Right cardiac atrium (tissue), 5 donors: Measurements from ENCODE around the gene ATF6. TPM values are rescaled to one million over a fixed set of nuclear protein-coding genes. Genes with fewer than 3 reads are reported as not detected.

ENCODE experiments used
- ATAC-seq, 2 donors: fragments of 200-7000 bp; cut with Tn5 transposase; one replicate each; pipeline versions ENCODE4 v1.8.0 to v1.9.1; 2020; ENCODE audit warnings: moderate library complexity in 2 of 2, mild to moderate bottlenecking in 1 of 2
- DNase-seq, 3 donors: peaks; one replicate each; pipeline ENCODE4 v3.0.0-alpha.2; 2020
- H3K27ac ChIP-seq: one replicate; pipeline ENCODE4 v1.5.1; 2013; ENCODE audit warnings: mild to moderate bottlenecking, low read length, control low read depth, moderate library complexity
- H3K27me3 ChIP-seq: one replicate; pipeline ENCODE4 v1.6.1; 2013; ENCODE audit not compliant: control insufficient read depth, insufficient read depth
- H3K4me1 ChIP-seq: one replicate; pipeline ENCODE4 v1.6.1; 2013; ENCODE audit warnings: low read length; ENCODE audit not compliant: control insufficient read depth, insufficient read depth
- H3K4me3 ChIP-seq: one replicate; pipeline ENCODE4 v1.5.1; 2013; ENCODE audit warnings: low read length, control low read depth
- H3K9me3 ChIP-seq: one replicate; pipeline ENCODE4 v1.6.1; 2013; ENCODE audit warnings: low read length; ENCODE audit not compliant: control insufficient read depth
- WGBS: extraction: QIAGEN DNeasy Blood & Tissue Kit; methylation state at CpG from one replicate; pipeline ENCODE4 v1.1.7; 2013; 5-methylcytosine and 5-hydroxymethylcytosine counted together
- intact Hi-C, 4 donors: fragments of 100-400 bp; cut with DNase I; formaldehyde crosslinking; loops; one replicate each; pipeline versions ENCODE4 v1.11.0 to v1.14.0; 2022 to 2023
- polyA plus RNA-seq: library from polyadenylated mRNA; stranded (reverse); fragments of 200-250 nt; gene quantifications from one replicate; pipeline ENCODE4 v1.2.3, GENCODE V29; 2013
- total RNA-seq, 4 donors: library from RNA; stranded (reverse); fragmentation: NEBNext Ultra II Directional; extraction: Animal tissue kit (Norgen Biotek cat#: 25700); gene quantifications; one replicate each; pipeline ENCODE4 v1.2.1, GENCODE V29; 2021
- donor health status: healthy with polysubstance abuse.
- donor health status: DM: no; HTN: yes; CAD: no.
- donor health status: DM: no; HTN: no; CAD: no.
- donor health status: DM: no; HTN: yes; CAD: no; lungs with severe emphysema.
- donor health status: DM: yes; HTN: yes; CAD: no.

ATF6 gene
- total and polyA plus RNA-seq, 5 donors, result 5.7 to 18.5 (median 15.6) TPM

DNA sequence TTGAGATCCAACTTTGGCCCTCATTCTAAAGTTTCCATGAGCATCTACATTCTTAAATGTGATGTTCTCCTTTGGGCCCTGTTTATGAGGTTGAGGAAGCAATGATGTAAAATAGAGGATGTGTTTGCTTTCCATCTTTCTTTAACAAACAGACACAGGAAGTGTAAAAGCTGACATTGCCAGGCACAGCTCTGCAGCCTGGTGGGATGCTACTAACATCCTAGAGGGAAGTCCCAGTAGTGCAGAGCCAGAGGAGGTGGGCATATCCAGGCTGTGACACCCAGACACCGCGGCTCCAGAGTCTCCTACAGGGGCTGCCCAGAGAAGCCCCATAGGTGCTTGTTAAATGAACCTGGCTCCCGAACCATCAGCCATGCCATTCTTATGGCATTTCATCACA, 241.3 kb downstream of the ATF6 start:
- 65% methylated on average over 3 of the region's 3 CpGs for WGBS
- ATAC-seq, result no peak

DNA sequence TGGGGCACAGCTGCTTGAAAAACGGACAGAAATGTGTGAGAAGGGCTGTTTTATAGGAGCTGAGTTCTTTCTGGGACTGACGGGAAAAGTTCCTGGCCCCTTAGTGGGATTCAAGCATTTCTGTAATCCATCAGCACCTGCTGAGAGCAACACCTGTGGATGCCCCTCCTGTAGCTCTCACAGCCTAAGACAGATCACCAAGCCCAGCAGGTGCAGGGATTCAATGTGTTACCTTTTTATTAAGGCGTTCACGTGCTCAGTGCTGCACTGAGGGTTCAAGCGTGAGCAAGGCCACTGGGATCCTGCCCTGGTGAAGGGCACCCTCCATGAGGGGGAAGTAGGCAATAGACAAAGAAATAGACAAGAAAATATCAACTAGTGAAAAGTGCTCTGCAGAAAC, 242.7 kb downstream of the ATF6 start:
- no peaks in the 10 kb centered on the region for H3K27me3 ChIP-seq
- no peak overlapping the region for H3K27ac ChIP-seq
- ATAC-seq, result no peak
- DNase-seq, result no peak
- intact Hi-C loops, result no loop called here
- no peaks in the 10 kb centered on the region for H3K9me3 ChIP-seq
- peaks cover 20% of the 10 kb centered on the region for H3K4me1 ChIP-seq
- WGBS, result 86% methylated on average over 5 of the region's 5 CpGs
- H3K4me3 ChIP-seq, result no peak overlapping the region

More for the DNA sequence above, 241.3 kb downstream of the ATF6 start:
- DNase-seq, result no peak
- H3K27me3 ChIP-seq, result no peaks in the 10 kb centered on the region
- H3K4me3 ChIP-seq, result no peak overlapping the region
- H3K9me3 ChIP-seq, result no peaks in the 10 kb centered on the region
- peaks cover 19% of the 10 kb centered on the region for H3K4me1 ChIP-seq
- intact Hi-C loops, result no loop called here
- H3K27ac ChIP-seq, result peak overlapping the region; percentile 7

DNA sequence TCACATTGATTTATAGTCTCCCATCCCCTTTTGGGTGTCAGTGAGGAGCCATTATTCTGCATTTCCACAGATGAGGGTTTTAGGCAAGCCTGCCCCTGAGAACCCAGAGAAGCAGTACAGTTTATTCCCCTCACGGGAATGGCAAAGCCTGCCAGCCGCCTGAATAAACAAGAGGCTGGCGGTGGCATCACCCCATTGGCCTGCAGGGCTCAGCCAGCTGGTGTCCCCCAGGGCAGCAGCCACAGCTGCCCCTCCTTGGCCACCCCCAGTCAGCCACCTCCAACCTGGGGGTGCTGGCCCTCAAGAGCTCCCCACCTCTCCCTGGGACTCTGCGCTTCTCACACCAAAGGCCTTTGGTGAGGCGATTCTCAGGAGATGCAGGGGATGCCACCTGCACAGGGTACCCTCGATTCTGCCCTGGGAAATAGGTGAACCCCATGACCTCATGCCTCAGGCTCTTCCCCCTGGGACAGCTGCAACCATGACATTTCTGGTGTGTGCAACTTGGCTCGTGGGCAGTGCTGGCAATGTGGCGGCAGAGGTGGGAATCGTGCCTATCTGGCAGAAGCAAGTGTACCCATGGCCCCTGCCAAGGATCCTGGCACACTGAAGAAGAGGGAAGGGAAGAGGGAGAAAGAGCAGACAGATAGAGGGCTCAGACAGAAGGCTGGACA, 243.5 kb downstream of the ATF6 start:
- intact Hi-C loops, result no loop called here
- 64% methylated on average over 9 of the region's 9 CpGs for WGBS
- no peak overlapping the region for H3K4me3 ChIP-seq
- H3K27ac ChIP-seq, result no peak overlapping the region
- H3K27me3 ChIP-seq, result no peaks in the 10 kb centered on the region
- peak; percentile 32 to 59 for ATAC-seq
- H3K4me1 ChIP-seq, result peaks cover 20% of the 10 kb centered on the region
- H3K9me3 ChIP-seq, result no peaks in the 10 kb centered on the region
- peak in 1 of 3 donors; percentile 64 for DNase-seq

DNA sequence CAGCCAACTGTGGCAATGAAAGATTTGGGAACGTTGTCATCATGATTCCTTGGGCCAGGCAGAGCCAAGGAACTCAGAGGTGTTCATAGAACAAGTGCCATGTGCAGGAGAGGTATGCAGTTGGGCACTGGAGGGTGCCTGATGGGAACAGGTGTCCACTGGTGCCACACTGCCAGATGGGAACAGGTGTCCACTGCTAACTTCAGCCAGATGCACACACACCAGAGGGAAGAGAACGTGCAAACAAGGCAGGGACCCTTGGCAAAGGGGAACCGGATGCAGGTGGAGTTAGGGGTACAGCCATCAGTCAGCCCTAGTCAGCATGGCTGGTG, 244.0 kb downstream of the ATF6 start:
- no peaks in the 10 kb centered on the region for H3K27me3 ChIP-seq
- ATAC-seq (no peak), DNase-seq (no peak)
- peaks cover 20% of the 10 kb centered on the region for H3K4me1 ChIP-seq
- intact Hi-C loops, result no loop called here
- H3K9me3 ChIP-seq, result no peaks in the 10 kb centered on the region
- no peak overlapping the region for H3K27ac ChIP-seq
- no peak overlapping the region for H3K4me3 ChIP-seq
- 74% methylated on average over 3 of the region's 3 CpGs for WGBS

DNA sequence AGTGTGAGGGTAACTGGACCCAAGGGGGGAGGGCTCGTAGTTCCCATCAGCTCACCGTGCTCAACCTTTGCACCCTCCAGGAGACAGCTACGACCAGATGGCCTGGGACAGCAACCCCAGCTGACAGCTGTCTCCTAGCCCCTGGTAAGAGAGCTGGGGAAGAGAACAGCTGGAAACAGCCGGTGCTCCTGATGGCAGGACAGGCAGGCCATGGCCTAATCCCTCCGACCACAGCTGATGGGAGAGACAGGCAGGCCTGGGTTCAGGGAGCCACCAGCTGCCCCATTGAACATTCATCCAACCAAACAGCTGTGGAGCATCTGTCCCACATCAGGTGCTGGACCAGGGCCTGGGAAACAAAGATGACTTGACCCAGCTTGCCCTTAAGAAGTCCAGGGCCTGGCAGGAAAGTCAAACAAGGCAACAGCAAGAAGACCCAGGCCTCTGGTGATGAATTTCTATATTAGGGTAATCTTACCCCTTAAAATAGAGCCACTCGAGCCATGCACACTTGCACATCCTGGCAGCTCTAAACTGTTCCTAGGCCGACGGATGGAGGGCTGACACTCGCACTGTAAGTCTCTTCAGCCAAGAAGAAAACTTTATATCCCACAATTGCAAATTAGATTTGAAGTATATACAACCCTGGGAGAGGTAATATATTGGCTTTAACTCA, 245.4 kb downstream of the ATF6 start:
- DNase-seq (peak; percentile 64 to 83 (median 76)), ATAC-seq (peak; percentile 73 to 79)
- WGBS, result 41% methylated on average over 9 of the region's 9 CpGs
- H3K9me3 ChIP-seq, result no peaks in the 10 kb centered on the region
- H3K27me3 ChIP-seq, result no peaks in the 10 kb centered on the region
- peaks cover 20% of the 10 kb centered on the region for H3K4me1 ChIP-seq
- peak overlapping the region; percentile 61 for H3K27ac ChIP-seq
- no peak overlapping the region for H3K4me3 ChIP-seq
- intact Hi-C loops, result no loop called here

DNA sequence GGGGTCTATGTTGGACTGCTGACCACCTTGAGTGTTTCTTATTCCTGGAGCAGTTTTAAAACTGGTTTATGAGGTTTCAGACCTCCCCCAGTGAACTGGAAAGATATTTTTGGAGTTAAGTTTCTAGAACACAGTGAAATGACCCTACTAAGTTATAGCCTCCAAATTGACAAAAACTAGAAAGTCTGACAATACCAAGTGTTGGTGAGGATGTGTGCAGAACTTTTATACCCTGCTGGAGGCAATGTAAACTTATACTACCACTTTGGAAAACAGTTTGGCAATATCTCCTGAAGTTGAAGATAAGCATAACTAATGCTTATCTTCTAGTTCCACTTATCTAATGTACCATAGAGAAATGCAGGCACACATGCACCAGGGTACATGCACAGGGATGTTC, 247.2 kb downstream of the ATF6 start:
- no peak for ATAC-seq
- intact Hi-C loops, result no loop called here
- H3K27me3 ChIP-seq, result no peaks in the 10 kb centered on the region
- peaks cover 20% of the 10 kb centered on the region for H3K4me1 ChIP-seq
- H3K9me3 ChIP-seq, result no peaks in the 10 kb centered on the region
- no peak overlapping the region for H3K4me3 ChIP-seq
- H3K27ac ChIP-seq, result no peak overlapping the region
- no peak for DNase-seq

Other genes starting within 250 kb of the ATF6 start
- 1 to 10 TPM in 3 of 4 donors, under 1 TPM in 1; 0.71 to 3.0 (median 2.1) TPM for gene HSPA6, start 241.8 kb upstream of the ATF6 start, total RNA-seq
- gene HSPA6, start 241.8 kb upstream of the ATF6 start, polyA plus RNA-seq, result 0.75 TPM
- 10 to 100 TPM; 42.7 to 73.9 (median 69.1) TPM for gene FCGR3A, start 216.5 kb upstream of the ATF6 start, total RNA-seq
- 14.6 TPM for gene FCGR3A, start 216.5 kb upstream of the ATF6 start, polyA plus RNA-seq
- gene FCGR3B, start 135.1 kb upstream of the ATF6 start, total RNA-seq, result 1 to 10 TPM; 3.0 to 4.6 (median 3.9) TPM
- 0.29 TPM for gene FCGR3B, start 135.1 kb upstream of the ATF6 start, polyA plus RNA-seq
- gene FCGR2B, start 103.2 kb upstream of the ATF6 start, total RNA-seq, result 10 to 100 TPM in 2 of 4 donors, 1 to 10 TPM in 2; 3.7 to 21.7 (median 9.7) TPM
- gene FCGR2B, start 103.2 kb upstream of the ATF6 start, polyA plus RNA-seq, result 3.3 TPM
- gene FCRLA, start 59.1 kb upstream of the ATF6 start, total RNA-seq, result not detected
- 0.23 TPM for gene FCRLA, start 59.1 kb upstream of the ATF6 start, polyA plus RNA-seq
- gene FCRLB, start 44.8 kb upstream of the ATF6 start, total RNA-seq, result under 1 TPM; 0.28 to 0.68 (median 0.48) TPM
- gene FCRLB, start 44.8 kb upstream of the ATF6 start, polyA plus RNA-seq, result 0.61 TPM
- gene DUSP12, start 16.5 kb upstream of the ATF6 start, total RNA-seq, result 10 to 100 TPM in 2 of 4 donors, 1 to 10 TPM in 2; 7.1 to 13.5 (median 10.3) TPM
- gene DUSP12, start 16.5 kb upstream of the ATF6 start, polyA plus RNA-seq, result 9.5 TPM